GM12864 (cell line): ENCODE results near the gene BHLHE40.

Experiments
- DNase-seq: peaks from one replicate; pipeline ENCODE4 v3.0.0-alpha.2; 2011; ENCODE audit warnings: low read depth
- H3K4me3 ChIP-seq: 2 replicates; pipeline ENCODE4 v1.5.1; 2011; ENCODE audit warnings: mild to moderate bottlenecking, low read depth, low read length, control low read depth
- CTCF ChIP-seq: IDR thresholded peaks from 2 replicates; pipeline ENCODE4 v1.5.1; 2011; ENCODE audit warnings: low read depth, mild to moderate bottlenecking, moderate library complexity, low read length, control low read depth, inconsistent platforms; ENCODE audit errors: missing control alignments

Gene BHLHE40

GRCh38 chr3:4972652-4973643 lies 6.3 kb upstream of the BHLHE40 start:
- TF ChIP-seq CTCF = no peak
- H3K4me3 ChIP-seq = no peak overlapping the region
- no peak for DNase-seq

GRCh38 chr3:4974154-4974553 lies 5.1 kb upstream of the BHLHE40 start:
- no peak for TF ChIP-seq CTCF
- DNase-seq = no peak
- no peak overlapping the region for H3K4me3 ChIP-seq

GRCh38 chr3:4976109-4976508 lies 3.1 kb upstream of the BHLHE40 start:
- no peak overlapping the region for H3K4me3 ChIP-seq
- DNase-seq = no peak
- peak; percentile 68 for TF ChIP-seq CTCF

GRCh38 chr3:4977001-4977852 lies 2.0 kb upstream of the BHLHE40 start:
- TF ChIP-seq CTCF = no peak
- DNase-seq = peak; percentile 82
- H3K4me3 ChIP-seq = peak overlapping the region; percentile 91

- H3K4me3 ChIP-seq = peak overlapping the region; percentile 91
- no peak for DNase-seq
- no peak for TF ChIP-seq CTCF
Measured at GRCh38 chr3:4977853-4978203, 1.4 kb upstream of the BHLHE40 start.

- TF ChIP-seq CTCF = no peak
- DNase-seq = no peak
- H3K4me3 ChIP-seq = peak overlapping the region; percentile 91
Measured at GRCh38 chr3:4978204-4978965, 852 bp upstream of the BHLHE40 start.
